Astrocyte (in vitro differentiated cells and primary cell): ENCODE data around the gene CMIP. TPM values are rescaled to one million over a fixed set of nuclear protein-coding genes. Genes with fewer than 3 reads are reported as not detected.

Experiments
- DNase-seq: peaks from one replicate; pipeline ENCODE4 v3.0.0-alpha.2; 2010; ENCODE audit warnings: low read depth
- FAIRE-seq: peaks from 2 replicates; lab custom pipeline; 2011; peaks lifted over from hg19 to GRCh38; lab: Jason Lieb, UNC
- H2AFZ ChIP-seq: 2 replicates; pipeline ENCODE4 v1.6.0; 2012; ENCODE audit warnings: low read depth, low read length, inconsistent platforms
- H3K27ac ChIP-seq: 2 replicates; pipeline ENCODE4 v1.5.1; 2011; ENCODE audit warnings: low read depth, low read length, inconsistent platforms
- H3K27me3 ChIP-seq: 2 replicates; pipeline ENCODE4 v1.6.0; 2011; ENCODE audit warnings: low read length, inconsistent platforms; ENCODE audit not compliant: insufficient read depth
- H3K36me3 ChIP-seq: 2 replicates; pipeline ENCODE4 v1.5.1; 2011; ENCODE audit warnings: low read length, inconsistent platforms; ENCODE audit not compliant: insufficient read depth
- H3K4me1 ChIP-seq: 2 replicates; pipeline ENCODE4 v1.5.1; 2011; ENCODE audit warnings: low read length, inconsistent platforms; ENCODE audit not compliant: insufficient read depth
- H3K4me2 ChIP-seq: 2 replicates; pipeline ENCODE4 v1.6.0; 2012; ENCODE audit warnings: low read length, inconsistent platforms
- H3K4me3 ChIP-seq: 2 replicates; pipeline ENCODE4 v1.5.1; 2011; ENCODE audit warnings: low read depth, mild to moderate bottlenecking, low read length, inconsistent platforms; ENCODE audit not compliant: insufficient read depth
- H3K79me2 ChIP-seq: 2 replicates; pipeline ENCODE4 v1.6.0; 2012; ENCODE audit warnings: mild to moderate bottlenecking, low read length, inconsistent platforms; ENCODE audit not compliant: insufficient read depth
- H3K9ac ChIP-seq: 2 replicates; pipeline ENCODE4 v1.6.0; 2012; ENCODE audit warnings: mild to moderate bottlenecking, low read length, inconsistent platforms
- H3K9me3 ChIP-seq: 2 replicates; pipeline ENCODE4 v1.5.1; 2012; ENCODE audit warnings: low read depth, mild to moderate bottlenecking, low read length, inconsistent platforms; ENCODE audit not compliant: insufficient read depth
- H4K20me1 ChIP-seq: 2 replicates; pipeline ENCODE4 v1.6.0; 2012; ENCODE audit warnings: low read length, inconsistent platforms; ENCODE audit not compliant: insufficient read depth
- H3K27ac Mint-ChIP-seq: one replicate; pipeline ENCODE4 v1.8.0; 2021; ENCODE audit warnings: mild to moderate bottlenecking, mixed read lengths; ENCODE audit not compliant: unreplicated experiment
- H3K27me3 Mint-ChIP-seq: one replicate; pipeline ENCODE4 v1.8.0; 2021; ENCODE audit warnings: low read depth, mixed read lengths; ENCODE audit not compliant: unreplicated experiment
- H3K36me3 Mint-ChIP-seq: one replicate; pipeline ENCODE4 v1.8.0; 2021; ENCODE audit warnings: low read depth, mixed read lengths; ENCODE audit not compliant: unreplicated experiment
- H3K4me1 Mint-ChIP-seq: one replicate; pipeline ENCODE4 v1.8.0; 2021; ENCODE audit warnings: low read depth, mixed read lengths; ENCODE audit not compliant: unreplicated experiment
- H3K4me3 Mint-ChIP-seq: one replicate; pipeline ENCODE4 v1.8.0; 2021; ENCODE audit warnings: mild to moderate bottlenecking, moderate library complexity, mixed read lengths; ENCODE audit not compliant: unreplicated experiment
- H3K9me3 Mint-ChIP-seq: one replicate; pipeline ENCODE4 v1.8.0; 2021; ENCODE audit warnings: mild to moderate bottlenecking, mixed read lengths; ENCODE audit not compliant: unreplicated experiment
- CTCF ChIP-seq: IDR thresholded peaks from 2 replicates; pipeline ENCODE4 v1.5.1; 2011; ENCODE audit warnings: low read depth, mild to moderate bottlenecking, inconsistent platforms, low read length, moderate library complexity; ENCODE audit not compliant: insufficient read depth
- EZH2 ChIP-seq: IDR thresholded peaks from 2 replicates; pipeline ENCODE4 v1.6.1; 2012; ENCODE audit warnings: mild to moderate bottlenecking, low read length, inconsistent platforms; ENCODE audit not compliant: insufficient read depth
- total RNA-seq: library from RNA; stranded (reverse); gene quantifications from 2 replicates; pipeline ENCODE4 v1.2.1, GENCODE V29; 2021

The CMIP gene
- total RNA-seq, 1 donor from 2014 or later = 71.5 TPM

GRCh38 chr16:81693041-81693743, 248.6 kb downstream of the CMIP start:
- H3K4me2 ChIP-seq = peak overlapping the region; percentile 28
- DNase-seq (peak; percentile 83), FAIRE-seq (no peak)
- no peak overlapping the region for H3K27ac Mint-ChIP-seq
- no peaks in the 10 kb centered on the region for H3K27me3 ChIP-seq
- H4K20me1 ChIP-seq = peaks cover 5% of the 10 kb centered on the region
- H3K79me2 ChIP-seq = peaks cover 10% of the 10 kb centered on the region
- peaks cover 29% of the 10 kb centered on the region for H3K36me3 Mint-ChIP-seq
- no peaks in the 10 kb centered on the region for H3K9me3 Mint-ChIP-seq
- no peak overlapping the region for H3K4me3 Mint-ChIP-seq
- peak overlapping the region; percentile 82 for H3K9ac ChIP-seq
- H3K27me3 Mint-ChIP-seq = no peaks in the 10 kb centered on the region
- H3K27ac ChIP-seq = peak overlapping the region; percentile 94
- no peaks in the 10 kb centered on the region for H3K9me3 ChIP-seq
- H3K36me3 ChIP-seq = no peaks in the 10 kb centered on the region
- H2AFZ ChIP-seq = no peak overlapping the region
- H3K4me1 Mint-ChIP-seq = peaks cover 13% of the 10 kb centered on the region
- H3K4me1 ChIP-seq = peaks cover 41% of the 10 kb centered on the region
- TF ChIP-seq CTCF (no peak), EZH2 (no peak)
- no peak overlapping the region for H3K4me3 ChIP-seq

GRCh38 chr16:81693744-81694303, 249.2 kb downstream of the CMIP start:
- H3K27ac Mint-ChIP-seq = no peak overlapping the region
- no peaks in the 10 kb centered on the region for H3K27me3 ChIP-seq
- FAIRE-seq (no peak), DNase-seq (peak; percentile 53)
- no peak overlapping the region for H3K4me3 ChIP-seq
- no peaks in the 10 kb centered on the region for H3K27me3 Mint-ChIP-seq
- no peak overlapping the region for H3K4me3 Mint-ChIP-seq
- peak overlapping the region; percentile 82 for H3K9ac ChIP-seq
- H2AFZ ChIP-seq = no peak overlapping the region
- H3K4me1 Mint-ChIP-seq = peaks cover 13% of the 10 kb centered on the region
- H3K36me3 ChIP-seq = no peaks in the 10 kb centered on the region
- no peaks in the 10 kb centered on the region for H3K9me3 ChIP-seq
- H3K9me3 Mint-ChIP-seq = no peaks in the 10 kb centered on the region
- peaks cover 31% of the 10 kb centered on the region for H3K36me3 Mint-ChIP-seq
- TF ChIP-seq EZH2 (no peak), CTCF (no peak)
- peak overlapping the region; percentile 94 for H3K27ac ChIP-seq
- H3K4me1 ChIP-seq = peaks cover 41% of the 10 kb centered on the region
- H3K4me2 ChIP-seq = peak overlapping the region; percentile 28
- H4K20me1 ChIP-seq = peaks cover 5% of the 10 kb centered on the region
- H3K79me2 ChIP-seq = peaks cover 10% of the 10 kb centered on the region
